HG02943 (cell line): ENCODE data around the gene C1orf105.
"Not testable (repeated sequence)": the region's sequence is repeated elsewhere in the genome, so short reads cannot be mapped to it uniquely, and the experiment has no call there.

Experiments
- ATAC-seq: cut with Tn5 transposase; IDR thresholded peaks from one replicate; pipeline ENCODE4 v1.9.1; 2021; ENCODE audit warnings: mild to moderate bottlenecking, low read depth, moderate library complexity; ENCODE audit not compliant: unreplicated experiment

Gene C1orf105

DNA sequence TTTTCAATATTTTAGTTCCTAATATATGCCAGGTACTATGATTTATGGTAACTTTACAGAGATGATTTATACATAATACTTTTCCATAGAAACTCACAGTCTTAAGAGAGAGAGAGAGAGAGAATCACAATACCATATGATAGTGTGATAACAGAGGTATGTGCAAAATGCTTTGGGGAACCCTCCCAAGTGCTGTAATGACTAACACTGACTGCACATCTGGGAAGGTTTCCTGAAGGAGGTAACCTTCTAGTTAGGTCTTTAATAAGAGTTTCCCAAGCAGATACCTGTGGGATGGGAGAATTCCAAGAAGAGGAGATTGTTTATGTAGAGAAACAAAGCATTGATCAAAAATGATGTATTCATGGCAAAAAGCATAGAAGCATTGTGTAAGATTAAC is 58.0 kb downstream of the C1orf105 start:
- ATAC-seq, result no peak

DNA sequence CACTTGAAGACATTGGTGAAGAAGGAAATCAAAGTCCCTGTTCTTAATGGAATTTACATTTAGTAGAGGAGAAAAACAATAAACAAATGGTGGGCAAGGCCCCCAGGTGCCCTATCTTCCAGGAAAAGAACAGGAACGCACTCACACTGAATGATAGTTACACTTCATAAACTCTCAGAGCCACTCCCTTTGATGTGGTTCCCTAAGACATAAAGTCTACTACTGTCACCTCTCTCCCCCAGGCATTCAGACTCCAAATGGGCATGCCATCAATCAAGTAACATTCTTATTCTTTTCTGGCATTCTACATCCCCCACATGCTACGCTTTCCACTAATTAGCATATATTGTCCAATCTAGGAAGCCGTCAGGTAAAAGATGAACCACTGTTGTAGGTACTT is 59.9 kb downstream of the C1orf105 start:
- ATAC-seq, result no peak

DNA sequence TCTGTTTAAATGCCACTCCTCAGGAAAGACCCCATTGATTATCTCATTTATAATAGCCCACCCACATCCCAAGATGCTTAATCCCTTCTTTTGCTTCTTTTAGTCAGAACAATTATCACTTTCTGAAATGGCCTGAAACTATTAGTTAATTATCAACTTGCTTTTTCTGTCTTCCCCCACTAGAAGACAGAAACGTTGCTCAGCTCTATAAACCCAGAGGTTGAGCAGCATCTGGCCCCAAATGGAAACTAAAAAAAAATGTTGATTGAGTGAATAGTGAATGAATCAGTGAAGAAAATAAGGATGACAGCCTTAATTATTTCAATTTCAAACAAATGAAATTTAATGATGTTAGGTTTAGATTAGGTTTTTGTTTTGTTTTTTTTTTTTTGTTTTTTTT is 61.6 kb downstream of the C1orf105 start:
- ATAC-seq, result no peak

DNA sequence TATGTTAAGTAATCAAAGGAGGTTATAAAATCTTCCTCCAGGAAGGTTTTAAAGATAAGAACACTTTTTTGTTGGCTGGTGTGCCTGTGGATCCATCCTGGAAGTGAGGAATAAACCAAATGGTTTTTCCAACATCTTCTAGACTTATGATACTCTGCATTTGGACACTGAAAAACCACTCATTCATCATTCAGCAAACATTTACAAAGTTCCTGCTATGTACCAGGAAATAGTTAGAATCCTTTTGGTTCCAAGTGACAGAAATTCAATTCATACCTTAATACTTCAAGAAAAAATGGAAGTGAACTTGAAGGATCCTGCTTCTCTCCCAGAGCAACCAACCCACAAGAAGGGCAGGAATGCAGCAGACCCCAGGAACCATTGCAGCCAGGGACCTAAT is 63.0 kb downstream of the C1orf105 start:
- ATAC-seq, result no peak

DNA sequence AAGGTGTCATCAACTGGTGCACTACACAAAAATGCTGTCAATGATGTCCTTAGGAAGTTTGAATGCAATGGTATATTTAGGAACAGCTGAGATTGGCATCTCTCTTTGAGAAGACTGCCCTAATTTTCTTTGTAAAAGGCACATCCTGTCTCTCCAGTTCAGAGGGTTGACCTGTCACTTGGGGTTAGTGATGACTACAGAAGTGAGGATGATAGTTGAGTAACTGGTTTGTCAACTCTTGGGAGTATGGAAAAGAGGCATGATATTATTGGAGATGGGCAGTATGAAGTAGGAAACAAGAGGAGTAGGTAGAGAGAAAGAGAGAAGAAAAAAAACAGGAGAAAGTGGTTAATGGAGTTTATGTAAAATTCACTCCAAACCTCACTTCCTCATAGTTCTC is 63.8 kb downstream of the C1orf105 start:
- ATAC-seq, result no peak

DNA sequence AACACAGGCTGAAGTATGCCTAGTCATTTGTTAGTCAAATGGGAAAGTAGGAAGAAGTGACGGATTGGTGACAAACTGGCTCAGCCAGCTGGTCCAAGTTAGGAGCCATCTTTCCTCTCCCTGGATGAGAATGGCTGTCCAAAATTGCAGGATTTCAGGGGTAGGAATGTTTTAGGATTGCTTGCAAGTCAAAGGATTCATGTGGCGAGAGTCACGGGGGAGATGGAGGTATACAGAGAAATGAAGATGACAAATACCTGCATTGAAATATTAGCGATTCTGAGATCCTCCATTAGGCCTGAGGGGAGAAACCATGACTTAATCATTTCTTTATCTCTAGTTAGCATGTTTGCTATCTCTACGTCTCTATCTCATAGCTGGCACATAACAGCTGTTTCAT is 65.1 kb downstream of the C1orf105 start:
- no peak for ATAC-seq

DNA sequence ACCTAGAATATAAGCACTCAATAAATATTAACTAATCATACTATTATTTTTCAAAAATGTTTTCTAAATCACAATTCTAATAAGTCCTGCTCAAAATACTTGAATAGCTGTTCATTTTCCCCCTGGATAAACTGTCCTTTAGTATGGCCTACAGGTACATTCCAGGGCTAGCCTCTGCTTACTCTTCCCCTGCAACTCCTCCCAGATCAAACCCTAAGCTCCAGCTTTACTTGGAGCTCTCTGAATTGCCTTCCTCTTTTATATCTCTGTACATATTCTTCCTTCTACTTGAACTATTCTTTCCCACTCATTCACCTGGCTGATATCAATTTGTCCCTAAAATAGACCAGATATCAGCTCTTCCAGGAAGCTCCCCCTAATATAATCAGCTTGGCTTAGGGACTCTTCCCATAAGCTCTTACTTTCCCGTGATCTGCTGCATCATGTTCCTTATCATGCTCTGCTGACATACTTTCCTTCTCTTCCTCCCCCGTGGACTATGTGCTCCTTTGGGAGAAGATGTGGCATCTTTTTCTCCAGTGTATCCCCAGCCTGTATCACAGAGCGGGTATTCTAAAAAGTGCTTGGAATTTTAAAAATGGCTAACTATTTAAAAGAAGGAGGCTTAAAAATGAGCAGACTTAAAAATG is 66.4 kb downstream of the C1orf105 start:
- no peak for ATAC-seq

DNA sequence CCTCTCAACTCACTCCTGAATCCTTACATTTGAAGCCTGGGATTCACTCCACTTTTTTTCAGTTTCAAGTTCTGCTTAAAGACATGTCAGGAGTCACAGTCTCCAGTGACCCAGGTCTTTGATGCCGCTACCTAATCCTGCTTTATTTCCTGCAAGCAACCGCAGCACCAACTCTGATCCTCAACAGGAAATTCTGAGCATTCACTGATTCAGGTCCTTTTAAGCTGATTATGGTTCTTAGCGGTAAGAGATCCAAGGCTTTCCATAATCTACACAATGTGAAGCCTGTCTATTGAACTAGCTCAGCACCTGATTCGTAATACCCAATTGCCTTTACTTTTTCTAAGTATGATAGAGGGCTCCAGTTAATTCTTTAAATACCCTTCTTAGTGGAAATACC is 67.1 kb downstream of the C1orf105 start:
- no peak for ATAC-seq

DNA sequence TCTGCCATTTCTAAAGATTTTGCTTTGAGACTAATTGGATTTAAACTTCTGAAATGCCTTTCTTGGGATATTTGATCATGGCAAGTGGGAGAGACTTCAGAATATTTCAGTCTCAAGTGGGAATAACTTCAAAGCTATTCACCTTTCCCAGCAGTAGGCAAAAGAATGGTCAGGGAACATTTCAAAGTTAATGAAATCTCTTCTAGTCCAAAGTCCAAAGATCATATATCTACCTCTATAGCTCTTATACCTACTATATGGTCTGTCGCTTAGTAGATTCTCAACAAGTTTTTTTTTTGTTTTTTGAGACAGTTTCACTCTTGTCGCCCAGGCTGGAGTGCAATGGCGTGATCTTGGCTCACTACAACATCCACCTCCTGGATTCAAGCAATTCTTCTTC is 67.9 kb downstream of the C1orf105 start:
- no peak for ATAC-seq

DNA sequence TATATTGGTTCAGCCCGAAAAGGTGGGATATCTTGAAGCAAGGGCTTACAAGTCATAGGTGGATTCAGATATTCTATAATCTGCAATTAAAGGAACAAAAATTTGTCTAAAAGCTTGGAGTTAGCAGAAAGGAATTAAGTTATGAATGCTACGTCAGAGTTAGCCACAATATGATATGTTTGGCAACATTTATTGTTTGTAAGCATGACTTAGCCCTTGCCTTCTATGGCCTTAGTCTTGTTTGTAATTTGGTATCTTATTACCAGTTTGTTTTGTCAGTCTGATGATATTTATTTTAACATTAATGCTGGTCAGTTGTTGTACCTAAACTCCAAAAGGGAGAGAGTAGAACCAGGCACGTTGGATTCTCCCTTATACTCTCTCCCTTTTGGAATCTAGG is 69.4 kb downstream of the C1orf105 start:
- ATAC-seq, result no peak

DNA sequence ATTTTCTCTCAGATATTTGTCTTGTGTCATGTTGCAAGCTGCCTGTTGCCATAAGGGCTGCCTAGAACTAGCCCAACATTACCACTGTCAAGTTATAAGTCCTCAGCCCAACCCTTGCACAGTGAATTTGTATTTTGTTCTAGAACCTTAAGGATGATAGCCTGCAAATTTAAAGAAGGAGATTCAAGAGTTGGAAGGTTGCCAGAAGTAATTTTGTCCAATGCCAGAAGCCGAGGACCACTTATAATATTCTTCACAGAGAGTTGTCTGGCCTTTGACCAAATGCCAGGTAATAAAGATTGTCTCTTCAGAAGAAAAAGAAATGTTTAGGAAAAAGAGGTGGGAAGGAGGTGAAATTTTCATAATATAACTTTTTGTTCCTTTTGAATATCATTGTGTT is 71.9 kb downstream of the C1orf105 start:
- ATAC-seq, result no peak

DNA sequence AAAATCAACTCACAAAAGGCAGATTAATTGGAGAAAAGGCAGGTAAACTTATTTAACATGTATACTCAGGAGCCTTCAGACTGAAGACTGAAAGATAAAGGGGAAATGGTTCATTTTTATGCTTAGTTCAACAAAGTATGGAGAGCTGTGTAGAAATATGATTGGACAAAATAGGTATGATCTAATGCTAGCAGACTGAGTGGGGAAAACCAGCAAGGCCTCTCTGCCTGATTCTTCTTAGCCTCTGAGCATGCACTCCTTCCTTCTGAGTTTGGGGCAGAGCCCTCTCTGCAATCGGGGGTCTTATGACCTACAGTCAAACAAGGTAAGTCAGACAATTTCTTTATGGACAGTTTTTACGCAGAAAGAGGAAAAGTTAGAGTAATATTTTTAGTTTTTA is 73.7 kb downstream of the C1orf105 start:
- no peak for ATAC-seq

DNA sequence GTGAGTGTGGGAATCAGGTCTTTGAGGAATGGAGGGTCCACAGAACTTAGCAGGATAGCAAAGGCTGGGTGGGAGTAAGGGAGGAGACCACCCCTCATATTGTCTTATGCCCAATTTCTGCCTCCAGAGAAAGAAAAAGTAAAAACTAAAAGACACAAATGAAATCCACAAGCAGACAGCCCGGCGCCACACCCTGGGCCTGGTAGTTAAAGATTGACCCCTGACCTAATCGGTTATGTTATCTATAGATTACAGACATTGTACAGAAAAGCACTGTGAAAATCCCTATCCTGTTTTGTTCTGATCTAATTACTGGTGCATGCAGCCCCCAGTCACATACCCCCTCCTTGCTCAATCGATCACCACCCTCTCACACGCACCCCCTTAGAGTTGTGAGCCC is 75.6 kb downstream of the C1orf105 start:
- ATAC-seq, result not testable (repeated sequence)

DNA sequence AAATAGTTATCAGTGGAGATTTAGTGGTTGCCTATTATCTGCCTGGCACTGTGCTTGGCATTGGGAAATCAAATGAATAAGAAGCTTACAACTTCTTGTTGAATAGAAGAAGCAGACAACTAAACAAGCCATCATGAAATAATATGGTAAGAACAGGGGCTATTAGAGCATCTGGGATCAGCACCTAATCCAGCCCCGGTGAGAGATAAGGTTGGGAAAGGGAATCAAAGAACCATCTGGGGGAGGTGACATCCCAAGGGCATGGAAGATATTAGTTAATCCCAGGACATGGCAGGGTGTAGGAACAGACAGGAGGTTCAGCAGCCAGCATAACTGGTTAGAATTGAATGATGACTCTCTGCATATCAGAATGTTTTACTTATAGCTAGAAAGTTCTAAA is 76.2 kb downstream of the C1orf105 start:
- no peak for ATAC-seq

DNA sequence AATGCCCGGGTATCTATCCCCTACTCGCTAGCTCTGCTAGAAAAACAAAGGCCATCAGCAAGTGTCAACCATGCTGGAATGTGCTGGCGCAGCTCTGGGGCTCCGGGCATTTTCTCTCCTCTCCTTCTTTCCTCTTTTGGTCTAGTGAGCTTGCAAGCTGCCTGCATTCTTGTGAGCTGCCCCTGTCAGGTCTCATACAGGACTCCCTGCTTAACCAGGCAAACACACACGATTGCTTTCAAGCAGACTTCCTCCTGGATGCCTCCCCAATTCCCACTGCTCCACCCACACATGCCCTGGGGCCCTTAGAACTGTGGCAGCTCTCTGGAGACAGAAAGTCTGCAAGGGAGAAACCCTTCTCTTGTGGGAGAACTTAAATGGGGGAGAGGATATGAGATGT is 76.7 kb downstream of the C1orf105 start:
- ATAC-seq, result no peak

DNA sequence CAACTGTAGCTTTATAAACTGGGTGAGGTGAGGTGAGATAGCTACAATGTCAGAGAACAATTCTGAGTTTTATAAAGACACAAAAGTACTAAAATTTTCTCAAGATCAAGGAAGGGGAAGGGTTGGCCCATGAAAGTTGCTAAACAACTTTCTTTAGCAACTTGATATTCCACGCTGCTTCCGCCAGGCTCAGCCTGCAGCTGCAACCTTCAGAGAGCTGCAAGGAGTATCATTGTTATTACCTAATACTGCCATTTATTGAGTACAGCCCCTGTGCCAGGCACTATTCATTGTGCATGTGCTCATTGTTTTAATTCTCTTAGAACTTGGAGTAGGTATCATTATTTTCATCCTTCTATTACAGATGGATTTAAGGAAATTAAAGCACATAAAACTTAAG is 78.4 kb downstream of the C1orf105 start:
- ATAC-seq, result no peak

DNA sequence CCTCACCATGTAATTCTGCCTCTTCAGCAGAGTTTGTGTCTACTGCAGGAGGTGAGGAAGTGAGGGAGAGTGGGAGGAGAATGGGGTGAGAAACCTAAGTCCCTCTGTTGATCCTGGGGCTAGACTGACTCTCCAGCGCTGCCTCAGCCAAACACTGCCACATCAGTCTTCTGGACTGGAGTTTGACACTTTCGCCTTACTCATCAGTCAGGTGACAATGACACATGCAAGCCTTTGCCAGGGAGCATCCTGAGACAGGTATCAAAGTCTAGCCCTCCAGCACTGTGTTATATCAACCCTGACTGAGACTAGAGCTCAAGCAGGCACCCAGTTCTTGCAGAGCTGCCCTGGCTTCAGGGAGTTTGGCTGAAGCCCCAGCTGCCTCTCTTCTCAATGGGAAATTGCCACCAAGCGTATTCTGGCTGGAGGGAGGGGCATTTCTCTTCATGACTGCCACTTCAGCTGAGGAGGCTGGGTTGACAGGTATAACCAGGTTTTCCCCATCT is 79.2 kb downstream of the C1orf105 start:
- ATAC-seq, result no peak

DNA sequence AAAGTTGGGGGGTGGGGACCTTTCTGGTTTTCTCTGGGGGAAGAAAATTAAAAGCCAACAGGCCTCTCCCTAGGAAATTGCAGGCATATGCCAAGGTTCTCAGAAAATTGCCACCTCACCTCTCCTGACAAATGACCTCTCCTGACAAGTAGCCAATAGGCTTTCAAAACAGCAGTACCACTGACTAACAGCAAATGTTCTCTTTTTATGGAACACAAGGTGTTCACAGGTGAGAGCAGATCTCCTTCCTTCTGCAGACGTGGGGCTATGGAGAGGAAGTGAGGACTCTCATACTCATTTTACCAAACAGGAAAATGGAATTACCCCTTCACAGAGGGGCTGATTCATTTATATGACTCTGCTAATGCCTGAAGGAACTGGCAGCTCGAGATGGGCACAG is 79.7 kb downstream of the C1orf105 start:
- no peak for ATAC-seq

DNA sequence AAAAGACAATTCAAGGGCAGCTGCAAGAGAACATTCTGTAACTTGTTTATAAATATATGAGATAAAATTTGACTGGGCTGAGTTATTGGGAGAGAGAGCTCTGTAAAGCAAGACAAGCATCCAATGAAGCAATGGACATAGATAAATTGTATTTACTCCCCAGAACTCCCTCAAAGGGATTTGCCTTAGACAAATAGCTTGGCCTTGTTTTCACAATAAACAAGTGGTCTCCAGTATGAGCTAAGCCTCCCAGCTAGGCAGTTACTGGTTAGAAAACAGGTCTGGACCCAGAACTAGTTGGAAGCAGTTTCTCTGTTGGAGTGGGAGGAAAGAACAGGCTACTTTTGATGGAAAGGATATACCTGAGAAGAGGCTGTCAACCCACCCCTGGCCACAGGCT is 87.3 kb downstream of the C1orf105 start:
- ATAC-seq, result no peak

DNA sequence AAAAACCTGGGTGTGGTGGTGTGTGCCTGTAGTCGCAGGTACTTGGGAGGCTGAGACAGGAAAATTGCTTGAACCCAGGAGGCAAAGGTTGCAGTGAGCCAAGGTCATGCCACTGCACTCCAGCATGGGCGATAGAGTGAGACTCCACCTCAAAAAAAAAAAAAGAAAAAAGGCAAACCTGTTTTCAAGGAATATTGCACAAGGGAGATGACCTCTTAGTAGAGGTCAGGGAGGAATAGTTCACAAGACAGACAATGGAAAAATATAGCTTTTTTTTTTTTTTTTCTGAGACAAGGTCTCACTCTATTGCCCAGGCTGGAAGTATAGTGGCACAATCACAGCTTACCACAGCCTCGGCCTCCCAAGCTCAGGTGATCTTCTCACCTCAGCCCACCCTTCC is 90.0 kb downstream of the C1orf105 start:
- ATAC-seq, result no peak

DNA sequence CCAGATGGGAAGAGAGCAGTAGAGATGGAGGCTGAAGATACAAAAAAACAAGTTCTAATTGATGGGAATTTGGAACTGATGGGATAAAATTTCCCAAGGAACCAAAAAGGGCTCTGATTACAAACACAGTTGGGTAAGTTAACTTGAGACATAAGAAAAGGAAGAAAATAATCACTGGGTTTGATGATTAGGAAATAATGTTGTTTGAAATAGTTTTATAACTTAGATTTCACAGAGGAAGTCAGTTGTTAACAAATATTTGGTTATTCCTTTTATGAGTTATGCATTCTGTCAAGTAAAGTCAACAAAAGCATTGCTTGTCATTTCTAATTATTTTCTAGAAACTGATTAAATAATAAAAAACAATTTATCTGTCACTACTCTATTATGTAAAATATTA is 92.1 kb downstream of the C1orf105 start:
- ATAC-seq, result no peak

DNA sequence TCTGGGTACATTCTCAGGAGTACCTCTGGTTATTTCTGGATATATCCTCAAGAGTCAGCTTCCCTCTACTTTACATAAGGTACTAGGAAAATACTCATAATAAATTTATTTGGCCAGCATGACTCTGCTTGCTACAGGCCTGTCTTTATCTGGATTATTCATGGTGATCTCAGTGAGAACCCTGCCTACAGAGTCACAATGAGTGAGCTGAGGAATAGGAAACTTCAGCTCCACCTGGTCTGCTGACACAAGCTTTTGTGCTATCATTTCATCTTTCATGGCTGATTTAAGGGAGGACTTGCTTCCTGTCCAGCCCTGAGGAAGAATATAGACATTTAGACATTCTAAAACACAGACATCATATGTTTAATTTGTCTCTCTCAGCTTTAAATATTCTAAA is 93.0 kb downstream of the C1orf105 start:
- no peak for ATAC-seq

DNA sequence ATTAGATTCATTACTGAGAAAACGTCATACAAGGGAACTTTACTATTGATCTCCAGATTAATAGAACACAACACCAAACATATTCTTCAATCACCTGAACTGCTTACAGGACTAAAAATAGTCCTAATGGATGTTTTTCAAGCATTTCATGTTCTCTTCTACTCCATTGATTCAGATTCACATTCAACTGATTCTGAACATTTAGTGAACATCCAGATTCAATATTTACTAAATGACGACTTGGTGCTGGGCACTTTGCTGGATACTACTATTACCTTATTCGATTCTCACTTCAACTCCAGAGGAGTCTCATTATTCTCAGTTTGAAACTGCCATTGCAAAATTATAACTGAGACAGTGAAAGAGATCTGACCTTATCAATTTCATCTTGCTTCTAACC is 93.6 kb downstream of the C1orf105 start:
- ATAC-seq, result no peak
